SKM-1 (cell line): ENCODE data around the gene XPA.

ENCODE experiments used
- DNase-seq: peaks from one replicate; lab custom pipeline; 2025; ENCODE audit not compliant: unreplicated experiment; lab: John Stamatoyannopoulos, UW

The XPA gene

DNA sequence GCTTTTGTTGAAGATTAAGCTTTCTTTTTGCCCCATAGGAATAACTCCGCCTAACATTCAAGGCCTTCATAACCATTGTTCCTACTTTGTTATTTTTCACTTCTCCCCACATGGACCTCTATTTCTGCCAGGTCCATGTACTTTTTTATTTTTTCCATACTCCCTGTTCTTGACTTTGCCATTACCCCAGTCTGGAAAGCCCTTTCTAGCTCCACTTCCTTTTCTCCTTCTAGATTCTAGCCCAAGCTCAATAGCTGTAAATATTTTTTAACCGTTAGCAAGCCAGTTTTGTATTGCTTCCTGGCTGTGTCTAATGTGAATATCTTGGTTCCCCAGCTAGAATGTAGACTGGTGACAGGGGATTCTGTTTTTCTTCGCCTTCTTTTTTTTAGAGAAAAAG lies 37.4 kb downstream of the XPA start:
- no peak for DNase-seq

DNA sequence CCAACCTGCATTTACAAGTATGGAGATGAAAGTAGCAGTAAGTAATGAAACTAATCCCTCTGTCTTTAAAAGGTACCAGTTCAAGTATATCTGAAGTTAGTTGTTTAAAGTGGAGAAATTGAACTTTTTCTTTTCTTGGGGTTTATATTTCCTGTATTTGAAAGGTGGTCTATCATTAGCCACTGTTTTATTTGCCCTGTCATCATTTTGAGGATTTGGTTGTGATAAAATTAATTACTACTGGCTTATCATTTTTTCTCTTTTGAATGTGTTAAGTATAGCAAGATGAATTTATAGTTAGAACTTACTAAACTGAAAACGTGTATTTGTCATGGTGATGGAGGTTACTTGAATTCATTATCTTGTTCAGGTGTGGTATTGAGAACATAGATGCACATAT lies 38.4 kb downstream of the XPA start:
- no peak for DNase-seq

GRCh38 chr9:97651646-97652045 lies 45.5 kb downstream of the XPA start:
- no peak for DNase-seq

DNA sequence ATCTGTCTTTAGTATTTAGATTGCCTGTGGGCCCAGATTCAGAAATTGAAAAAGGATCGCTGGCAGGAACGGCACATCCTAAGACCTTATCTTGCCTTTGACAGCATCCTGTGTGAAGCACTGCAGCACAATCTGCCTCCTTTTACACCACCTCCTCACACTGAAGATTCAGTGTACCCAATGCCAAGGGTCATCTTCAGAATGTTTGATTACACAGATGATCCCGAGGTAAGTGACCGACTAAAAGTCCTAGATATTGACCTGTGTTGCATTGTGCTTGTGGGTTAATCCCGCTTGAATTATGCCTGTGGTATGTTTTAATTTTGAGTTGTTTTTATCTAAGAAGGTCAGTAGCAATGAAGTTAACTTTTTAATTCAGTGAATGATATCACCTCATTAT lies 49.1 kb downstream of the XPA start:
- DNase-seq = no peak

DNA sequence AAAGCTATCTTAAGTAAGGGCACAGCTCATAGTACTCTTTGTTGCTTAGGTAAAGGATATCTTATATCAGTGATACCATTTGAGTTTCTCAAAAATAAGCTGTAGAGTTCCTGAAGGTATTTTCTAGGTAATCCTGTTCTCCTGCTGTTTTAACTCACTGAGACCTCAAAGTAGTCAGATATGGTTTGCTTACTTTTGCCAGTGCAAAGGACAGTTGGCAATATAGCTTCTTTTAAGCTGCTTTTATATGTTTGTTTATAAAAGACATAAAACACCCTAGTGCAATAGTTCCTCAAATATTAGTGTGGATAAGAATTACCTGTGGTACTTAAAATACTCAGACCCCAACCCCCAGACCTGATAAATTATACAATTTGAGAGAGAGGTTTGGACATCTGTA lies 51.4 kb downstream of the XPA start:
- DNase-seq = no peak

- no peak for DNase-seq
Measured at GRCh38 chr9:97640325-97640724, 56.8 kb downstream of the XPA start.

GRCh38 chr9:97638666-97639065 lies 58.5 kb downstream of the XPA start:
- DNase-seq = no peak

GRCh38 chr9:97636903-97637302 lies 60.2 kb downstream of the XPA start:
- DNase-seq = no peak

GRCh38 chr9:97635026-97635425 lies 62.1 kb downstream of the XPA start:
- DNase-seq = no peak

DNA sequence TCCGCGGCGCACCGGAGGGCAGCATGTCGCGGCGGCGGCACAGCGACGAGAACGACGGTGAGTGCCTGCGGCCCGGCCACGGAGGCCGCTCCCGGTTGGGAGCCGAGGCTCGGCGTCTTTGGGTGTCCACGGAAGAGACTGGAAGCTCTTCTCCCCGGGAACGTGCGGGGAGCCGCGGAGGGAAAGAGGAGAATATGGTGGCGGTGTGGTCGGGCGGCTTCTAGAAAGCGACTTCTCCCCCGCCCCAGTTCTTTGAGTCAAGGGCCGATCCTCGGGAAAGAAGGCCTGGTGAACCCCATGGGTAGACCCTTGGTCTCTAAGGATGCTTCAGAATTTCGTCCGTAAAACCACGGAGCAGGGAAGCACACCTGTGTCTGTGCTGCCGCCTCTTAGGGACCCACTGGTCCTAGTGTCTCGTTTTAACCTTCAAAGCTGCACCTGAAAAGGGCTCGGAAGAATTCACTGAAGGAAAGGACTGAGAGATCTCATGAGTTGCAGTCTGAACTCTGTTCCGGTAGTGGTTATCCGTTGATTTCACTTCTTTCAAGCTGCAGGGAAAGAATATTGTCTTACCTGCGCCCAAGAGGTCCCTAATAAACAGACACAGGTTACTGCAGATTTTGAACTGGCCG lies 63.2 kb downstream of the XPA start:
- DNase-seq = no peak

GRCh38 chr9:97632985-97633858 lies 63.9 kb downstream of the XPA start, which contains the start of the genes NCBP1 and TSTD2:
Gene NCBP1, plus strand, starts transcription at chr9:97633821. Its CDS starts 61 bp downstream, at chr9:97633882.
Gene TSTD2, minus strand, starts transcription at chr9:97633368. Its CDS starts 5,806 bp downstream, at chr9:97627562.
- peak; percentile 77 for DNase-seq

DNA sequence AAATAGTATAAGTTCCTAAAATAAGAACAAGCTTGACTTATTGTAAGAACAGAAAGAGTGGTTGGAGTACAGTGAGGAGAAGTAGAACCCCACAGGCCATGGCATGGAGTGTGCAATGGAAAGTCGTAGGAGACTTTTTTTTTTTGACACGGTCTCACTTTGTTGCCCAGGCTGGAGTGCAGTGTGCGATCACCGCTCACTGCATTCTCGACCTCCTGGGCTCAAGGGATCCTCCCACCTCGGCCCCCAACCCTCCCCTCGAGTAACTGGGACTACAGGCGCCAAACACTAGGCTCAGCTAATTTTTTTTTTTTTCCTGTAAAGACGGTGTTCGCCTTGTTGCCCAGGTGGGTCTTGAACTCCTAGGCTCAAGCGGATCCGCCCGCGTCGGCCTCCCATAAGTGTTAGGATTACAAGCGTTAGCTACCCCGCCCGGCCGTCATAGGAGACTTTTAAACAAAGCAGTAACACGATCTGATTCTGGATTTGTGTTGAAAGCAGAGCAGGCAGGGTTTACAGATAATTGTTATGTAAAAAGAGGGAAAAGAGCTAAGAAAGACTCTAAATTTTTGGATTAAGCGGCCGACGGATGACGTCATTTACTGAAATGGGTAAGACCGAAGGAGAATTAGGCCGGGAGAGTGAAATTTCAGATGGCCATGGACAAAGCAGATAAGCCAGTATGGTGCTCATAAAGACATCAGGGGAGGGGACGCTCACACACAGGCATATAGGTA lies 64.7 kb downstream of the XPA start:
- DNase-seq = no peak

GRCh38 chr9:97630591-97630990 lies 66.5 kb downstream of the XPA start:
- no peak for DNase-seq

DNA sequence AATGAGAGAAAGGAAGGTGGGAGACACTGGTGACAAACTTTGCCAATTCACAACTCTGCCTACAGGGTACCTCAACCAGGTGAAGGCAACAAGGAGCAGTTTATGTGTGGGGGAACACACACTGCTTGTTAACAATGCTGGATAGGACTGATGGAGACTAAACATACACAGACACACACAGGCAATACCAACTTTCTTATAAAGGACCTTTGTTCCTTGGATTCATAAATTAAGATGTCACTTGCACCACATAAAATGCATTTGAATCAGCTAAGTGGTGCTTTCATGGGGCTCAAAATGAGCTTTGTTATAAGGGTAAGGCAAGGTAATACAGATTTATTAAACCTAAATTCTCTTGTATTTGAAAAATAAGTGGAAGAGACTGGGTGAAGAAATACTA lies 68.0 kb downstream of the XPA start:
- DNase-seq = no peak

GRCh38 chr9:97628668-97629067 lies 68.5 kb downstream of the XPA start:
- DNase-seq = no peak

- DNase-seq = no peak
Measured at GRCh38 chr9:97627624-97628023, 69.5 kb downstream of the XPA start.

DNA sequence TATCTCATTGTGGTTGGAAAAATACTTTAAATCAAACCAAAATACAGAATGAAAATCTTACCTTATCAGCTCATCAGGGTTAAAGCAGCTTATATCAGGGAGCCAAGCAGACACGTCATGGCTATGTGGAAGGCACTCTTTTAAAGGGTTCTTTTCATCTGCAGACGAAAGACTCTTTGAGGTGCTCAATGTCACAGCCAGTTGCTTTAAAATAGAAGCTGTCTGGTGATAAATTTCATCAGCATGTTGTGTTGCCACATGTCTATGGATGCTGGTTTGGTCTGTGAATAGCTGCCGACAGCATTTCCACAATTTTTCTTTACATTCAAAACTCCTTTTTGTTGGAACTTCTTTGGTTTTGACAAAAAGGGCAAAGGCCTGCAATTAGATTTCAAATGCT lies 71.5 kb downstream of the XPA start:
- no peak for DNase-seq
